ENCODE results near the gene NACC2. TPM values are rescaled to one million over a fixed set of nuclear protein-coding genes. Genes with fewer than 3 reads are reported as not detected.

The NACC2 gene
- total RNA-seq, 1 donor from 2014 or later, result 1.6 TPM

- Mint-ChIP-seq H3K27ac (no peak overlapping the region), H3K9me3 (no peaks in the 10 kb centered on the region), H3K27me3 (peaks cover 9% of the 10 kb centered on the region), H3K4me1 (peaks cover 13% of the 10 kb centered on the region), H3K4me3 (no peak overlapping the region), H3K36me3 (ENCODE audit: low read depth) (no peaks in the 10 kb centered on the region)
- DNase-seq (no peak), ATAC-seq (ENCODE audit: low read depth) (no peak)
- CTCF ChIA-PET, result no interaction called here
- intact Hi-C loops (cut with micrococcal nuclease), result no loop called here
- TF ChIP-seq CTCF (IDR thresholded peaks at IDR 0.05), result no peak
- POLR2A ChIA-PET, result interaction anchor here (0.8 kb wide), 1 partner anchor 118 kb away, joined by 3 read pairs; the partner anchor contains the start of gene UBAC1
Measured at GRCh38 chr9:136079211-136079915, 15.7 kb downstream of the NACC2 start.

DNA sequence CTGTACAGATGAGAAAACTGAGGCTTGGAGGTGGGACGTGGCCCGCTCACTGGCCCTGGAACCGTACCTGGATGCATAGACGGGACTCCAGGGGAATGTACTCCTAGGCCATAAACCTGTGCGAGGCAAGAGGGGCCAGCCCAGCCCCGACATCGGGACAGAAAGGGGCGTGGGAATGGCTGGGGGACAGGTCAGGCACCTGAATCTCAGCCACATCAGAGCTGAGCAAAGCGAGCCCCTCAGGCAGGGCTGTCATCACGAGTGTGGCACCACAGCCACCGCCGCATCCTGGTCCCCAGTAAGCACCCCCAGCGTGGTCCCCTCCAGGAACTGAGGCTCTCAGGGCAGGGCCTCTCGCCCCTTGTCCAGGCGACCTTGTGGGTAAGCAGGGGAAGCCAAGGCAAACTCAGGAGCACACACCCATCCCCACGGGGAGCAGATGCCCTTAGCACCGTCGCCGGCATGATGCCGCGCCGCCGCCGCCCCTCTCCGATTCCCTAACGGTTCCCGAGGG, 16.5 kb downstream of the NACC2 start:
- ChIA-PET CTCF (no interaction called here), POLR2A (interaction anchor here (0.8 kb wide), 1 partner anchor 117 kb away, joined by 3 read pairs; the partner anchor contains the start of gene UBAC1)
- Mint-ChIP-seq H3K36me3 (ENCODE audit: low read depth) (no peaks in the 10 kb centered on the region), H3K4me1 (peaks cover 13% of the 10 kb centered on the region), H3K27me3 (peaks cover 11% of the 10 kb centered on the region), H3K27ac (no peak overlapping the region), H3K4me3 (no peak overlapping the region), H3K9me3 (no peaks in the 10 kb centered on the region)
- no peak for ATAC-seq (ENCODE audit: low read depth)
- DNase-seq, result no peak
- TF ChIP-seq CTCF (IDR thresholded peaks at IDR 0.05), result no peak
- intact Hi-C loops (cut with micrococcal nuclease), result no loop called here

- peaks cover 13% of the 10 kb centered on the region for H3K4me1 Mint-ChIP-seq
- ChIA-PET CTCF (no interaction called here), POLR2A (no interaction called here)
- TF ChIP-seq CTCF (IDR thresholded peaks at IDR 0.05), result no peak
- peaks cover 11% of the 10 kb centered on the region for H3K27me3 Mint-ChIP-seq
- intact Hi-C loops (cut with micrococcal nuclease), result no loop called here
- H3K9me3 Mint-ChIP-seq, result no peaks in the 10 kb centered on the region
- DNase-seq, result no peak
- no peaks in the 10 kb centered on the region for H3K36me3 Mint-ChIP-seq (ENCODE audit: low read depth)
- no peak overlapping the region for H3K4me3 Mint-ChIP-seq
- no peak overlapping the region for H3K27ac Mint-ChIP-seq
- ATAC-seq (ENCODE audit: low read depth), result no peak
Measured at GRCh38 chr9:136078024-136078423, 17.1 kb downstream of the NACC2 start.

- POLR2A ChIA-PET, result no interaction called here
- H3K27ac Mint-ChIP-seq, result no peak overlapping the region
- peaks cover 9% of the 10 kb centered on the region for H3K27me3 Mint-ChIP-seq
Measured at GRCh38 chr9:136077491-136077890, 17.6 kb downstream of the NACC2 start.

More at GRCh38 chr9:136077491-136077890, 17.6 kb downstream of the NACC2 start:
- H3K36me3 Mint-ChIP-seq (ENCODE audit: low read depth), result no peaks in the 10 kb centered on the region
- ATAC-seq (ENCODE audit: low read depth), result no peak
- no peak for DNase-seq
- H3K4me3 Mint-ChIP-seq, result no peak overlapping the region
- intact Hi-C loops (cut with micrococcal nuclease), result no loop called here
- peaks cover 13% of the 10 kb centered on the region for H3K4me1 Mint-ChIP-seq
- H3K9me3 Mint-ChIP-seq, result no peaks in the 10 kb centered on the region
- CTCF ChIA-PET, result no interaction called here
- no peak for TF ChIP-seq CTCF (IDR thresholded peaks at IDR 0.05)
